Regular cardiac myocyte (primary cell): Measurements from ENCODE around the gene SERTAD3. TPM values are rescaled to one million over a fixed set of nuclear protein-coding genes. Genes with fewer than 3 reads are reported as not detected.

Experiments used
- total RNA-seq: library from RNA; depleted of rRNA; stranded (reverse); fragments of >200 nt; gene quantifications from 2 replicates; pipeline ENCODE4 v1.2.3, GENCODE V29; 2014

The SERTAD3 gene, protein sequence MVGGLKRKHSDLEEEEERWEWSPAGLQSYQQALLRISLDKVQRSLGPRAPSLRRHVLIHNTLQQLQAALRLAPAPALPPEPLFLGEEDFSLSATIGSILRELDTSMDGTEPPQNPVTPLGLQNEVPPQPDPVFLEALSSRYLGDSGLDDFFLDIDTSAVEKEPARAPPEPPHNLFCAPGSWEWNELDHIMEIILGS
- total RNA-seq = 20.6 and 28.9 TPM in 2 replicates

GRCh38 chr19:40444000-40444824, at the start of gene SERTAD3:
TSS of gene SERTAD3 (minus strand) at chr19:40444335. CDS start at chr19:40442080, 2,255 bp downstream.

GRCh38 chr19:40466985-40467734, 23.0 kb upstream of the SERTAD3 start, which contains the start of gene SPTBN4:
TSS of gene SPTBN4 (plus strand) at chr19:40467001. CDS start at chr19:40472622, 5,621 bp downstream.

DNA sequence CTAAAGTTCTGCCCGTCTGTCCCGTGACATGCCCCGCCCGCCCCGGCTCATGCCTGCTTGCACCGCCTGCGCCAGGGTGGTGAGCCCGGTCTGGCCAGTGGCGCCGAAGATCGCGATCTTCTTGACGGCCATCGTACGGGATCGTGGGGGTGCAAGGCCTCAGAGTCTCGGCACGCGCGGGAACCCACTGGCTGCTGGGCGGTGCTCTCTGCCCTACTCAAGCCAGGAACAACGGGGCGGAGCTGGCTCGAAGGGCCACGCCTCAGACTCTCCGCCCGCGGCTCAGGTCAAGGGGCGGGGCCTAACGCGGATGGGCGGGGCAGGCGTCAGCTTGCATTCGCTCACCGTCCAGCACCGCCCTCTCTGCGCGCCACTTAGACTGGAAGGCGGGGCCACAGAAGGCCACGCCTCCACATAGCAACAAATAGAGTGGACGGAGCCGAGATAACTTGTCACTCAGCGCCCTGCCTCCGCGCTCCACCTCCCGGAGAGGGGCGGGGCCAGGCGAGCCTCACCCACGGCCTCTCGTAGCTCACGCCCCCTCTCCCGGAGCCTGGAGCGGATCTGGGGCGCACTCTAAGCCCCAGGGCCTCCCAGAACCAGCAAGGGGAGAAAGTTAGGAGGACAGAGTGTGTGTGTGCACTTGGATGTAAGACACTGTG, 21.6 kb upstream of the SERTAD3 start, which contains the start of gene BLVRB:
BLVRB (minus strand) TSS at position 189 of the 662 bp plus-strand sequence; CDS start at position 132, 57 bp downstream.

DNA sequence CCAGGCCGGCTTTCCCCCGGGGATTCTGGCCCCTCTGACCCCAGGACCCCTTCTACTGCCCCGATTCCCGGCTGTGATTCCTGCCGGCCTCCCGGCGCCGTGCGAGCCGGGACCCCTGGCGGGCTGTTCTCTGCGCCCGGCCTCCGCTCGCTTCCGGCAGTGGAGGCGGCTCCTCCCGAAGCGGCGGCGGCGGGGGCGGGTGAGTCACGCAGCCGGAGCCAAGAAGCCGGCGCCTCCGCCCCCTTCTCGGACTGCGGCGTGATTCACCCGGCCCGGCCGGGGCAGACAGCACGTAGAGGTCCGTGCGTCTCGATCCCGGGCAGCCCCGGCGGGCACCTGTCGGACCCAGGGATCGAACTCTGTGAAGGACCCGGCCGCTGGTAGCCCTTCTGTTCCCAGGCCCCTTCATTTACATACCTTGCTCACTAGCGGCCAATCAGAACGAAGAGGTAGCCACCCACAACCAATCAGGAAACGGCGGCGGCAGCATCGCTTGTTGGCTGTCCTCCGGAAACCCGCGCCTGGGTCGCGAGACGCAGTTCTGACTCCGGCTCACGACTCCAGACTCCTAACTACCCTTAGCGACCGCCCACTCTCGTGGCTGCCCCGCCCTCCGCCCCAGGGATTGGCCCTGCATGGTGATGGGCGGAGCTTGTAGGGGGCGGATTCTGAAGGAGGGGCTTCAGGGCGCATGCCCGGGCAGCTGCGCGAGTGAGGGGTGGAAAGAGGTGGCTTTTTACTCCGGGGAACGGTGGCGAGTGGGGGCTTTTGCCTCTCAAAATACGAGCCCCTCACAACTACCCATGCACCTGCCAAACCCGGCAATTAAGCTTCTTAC, 18.5 kb downstream of the SERTAD3 start, which contains the start of gene SERTAD1:
SERTAD1 (minus strand) TSS at position 543 of the 838 bp plus-strand sequence. CDS start 2,446 bp downstream, outside the sequence.

DNA sequence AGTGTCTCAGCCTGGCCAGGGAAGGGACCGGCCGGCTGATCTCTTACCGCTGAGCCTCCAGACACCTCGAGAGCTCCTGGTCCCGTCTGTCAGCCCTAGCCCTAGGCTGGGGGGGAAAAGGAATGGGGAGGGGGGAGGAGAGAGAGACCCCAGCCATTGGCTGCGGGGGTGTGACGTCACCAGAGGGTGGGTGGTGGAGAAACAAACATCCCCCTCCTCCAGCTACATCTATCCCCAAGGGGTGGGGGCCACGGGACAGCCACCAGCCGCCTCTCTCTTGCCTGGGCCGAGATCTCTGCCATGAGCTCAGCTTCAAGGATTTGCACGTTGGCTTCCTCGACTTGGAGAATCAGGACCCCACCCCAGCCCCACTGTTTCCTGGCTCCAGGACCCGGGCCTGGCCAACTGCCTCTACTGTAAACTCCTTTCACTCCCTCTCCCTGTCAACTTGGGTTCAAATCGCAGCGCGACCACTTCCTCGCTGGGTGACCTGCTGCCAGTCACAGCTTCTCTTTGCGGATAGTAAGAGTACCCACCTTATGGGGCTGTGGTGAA, 30.8 kb downstream of the SERTAD3 start, which contains the start of gene PRX:
PRX (minus strand) TSS at position 88 of the 555 bp plus-strand sequence. CDS start 5,446 bp downstream, outside the sequence.

Other genes with a start within 250 kb of the SERTAD3 start
- not detected in 2 replicates for gene TTC9B, start 226.0 kb downstream of the SERTAD3 start, total RNA-seq
- under 0.01 and 0.19 TPM in 2 replicates for gene CCNP, start 217.6 kb downstream of the SERTAD3 start, total RNA-seq
- gene AKT2, start 159.0 kb downstream of the SERTAD3 start, total RNA-seq = 63.5 and 64.5 TPM in 2 replicates
- gene C19orf47, start 95.9 kb downstream of the SERTAD3 start, total RNA-seq = 8.2 and 9.0 TPM in 2 replicates
- 118 and 344 TPM in 2 replicates for gene PLD3, start 95.6 kb downstream of the SERTAD3 start, total RNA-seq
- 0.19 and 0.28 TPM in 2 replicates for gene HIPK4, start 54.2 kb downstream of the SERTAD3 start, total RNA-seq
- 0.58 and 1.7 TPM in 2 replicates for gene PRX, start 31.0 kb downstream of the SERTAD3 start, total RNA-seq
- gene SERTAD1, start 18.3 kb downstream of the SERTAD3 start, total RNA-seq = 23.4 and 47.7 TPM in 2 replicates
- 63.1 and 82.1 TPM in 2 replicates for gene BLVRB, start 21.4 kb upstream of the SERTAD3 start, total RNA-seq
- gene SPTBN4, start 22.7 kb upstream of the SERTAD3 start, total RNA-seq = 0.77 and 3.7 TPM in 2 replicates
- gene SHKBP1, start 132.5 kb upstream of the SERTAD3 start, total RNA-seq = 18.6 and 33.0 TPM in 2 replicates
- 6.8 and 7.1 TPM in 2 replicates for gene LTBP4, start 157.0 kb upstream of the SERTAD3 start, total RNA-seq
- gene NUMBL, start 246.3 kb upstream of the SERTAD3 start, total RNA-seq = 21.7 and 22.8 TPM in 2 replicates